Osteoblast (primary cell): ENCODE results near the gene FIBIN. TPM values are rescaled to one million over a fixed set of nuclear protein-coding genes. Genes with fewer than 3 reads are reported as not detected.
"Not testable (repeated sequence)": the region's sequence is repeated elsewhere in the genome, so short reads cannot be mapped to it uniquely, and the experiment has no call there.

Experiments
- DNase-seq: peaks from one replicate; pipeline ENCODE4 v3.0.0; 2011; ENCODE audit warnings: low spot score, mixed read lengths; ENCODE audit not compliant: insufficient read length; ENCODE audit errors: missing footprints
- H2AFZ ChIP-seq: 2 replicates; pipeline ENCODE4 v1.6.0; 2011; ENCODE audit warnings: mild to moderate bottlenecking, low read length
- H3K27ac ChIP-seq: 2 replicates; pipeline ENCODE4 v1.5.1; 2011; ENCODE audit warnings: mild to moderate bottlenecking, low read depth, low read length, moderate library complexity
- H3K27me3 ChIP-seq: 2 replicates; pipeline ENCODE4 v1.6.0; 2012; ENCODE audit warnings: mild to moderate bottlenecking, control low read depth, inconsistent platforms, low read length, moderate library complexity; ENCODE audit not compliant: insufficient read depth
- H3K36me3 ChIP-seq: 2 replicates; pipeline ENCODE4 v1.5.1; 2011; ENCODE audit warnings: mild to moderate bottlenecking, low read length, control low read depth, moderate library complexity; ENCODE audit not compliant: insufficient read depth
- H3K4me1 ChIP-seq: 2 replicates; pipeline ENCODE4 v1.5.1; 2011; ENCODE audit warnings: mild to moderate bottlenecking, low read length, control low read depth, moderate library complexity; ENCODE audit not compliant: insufficient read depth
- H3K4me2 ChIP-seq: 2 replicates; pipeline ENCODE4 v1.6.0; 2011; ENCODE audit warnings: mild to moderate bottlenecking, low read length; ENCODE audit not compliant: insufficient read depth
- H3K4me3 ChIP-seq: fragments of 200-600 bp; sonication (generic); 3 replicates; pipeline ENCODE4 v1.5.1; 2012; ENCODE audit warnings: mild to moderate bottlenecking, low read length, inconsistent platforms; ENCODE audit not compliant: insufficient read depth
- H3K79me2 ChIP-seq: 2 replicates; pipeline ENCODE4 v1.6.0; 2012; ENCODE audit warnings: mild to moderate bottlenecking, low read length, control low read depth, inconsistent platforms; ENCODE audit not compliant: insufficient read depth
- H3K9me3 ChIP-seq: 2 replicates; pipeline ENCODE4 v1.5.1; 2011; ENCODE audit warnings: low read depth, low read length, control low read depth
- H4K20me1 ChIP-seq: 2 replicates; pipeline ENCODE4 v1.6.0; 2012; ENCODE audit warnings: mild to moderate bottlenecking, low read length, control low read depth; ENCODE audit not compliant: insufficient read depth
- CTCF ChIP-seq: IDR thresholded peaks from 2 replicates; pipeline ENCODE4 v1.5.1; 2011; ENCODE audit warnings: mild to moderate bottlenecking, low read depth, low read length, moderate library complexity; ENCODE audit errors: extremely low read depth
- total RNA-seq: library from RNA; depleted of rRNA; stranded (reverse); fragments of >200 nt; gene quantifications from 2 replicates; pipeline ENCODE4 v1.2.3, GENCODE V29; 2012

The FIBIN gene
- total RNA-seq, 1 donor, result 30.0 TPM

- Histone ChIP-seq H3K36me3 (no peaks in the 10 kb centered on the region), H3K27ac (no peak overlapping the region), H3K79me2 (no peaks in the 10 kb centered on the region), H3K4me2 (no peak overlapping the region), H3K27me3 (no peaks in the 10 kb centered on the region), H4K20me1 (no peaks in the 10 kb centered on the region), H3K4me3 (no peak overlapping the region), H3K9me3 (no peaks in the 10 kb centered on the region), H2AFZ (no peak overlapping the region), H3K4me1 (peaks cover 17% of the 10 kb centered on the region)
- no peak for TF ChIP-seq CTCF
- no peak for DNase-seq
Measured at GRCh38 chr11:26971961-26972360, 22.0 kb upstream of the FIBIN start.

GRCh38 chr11:26974069-26974783 lies 19.7 kb upstream of the FIBIN start:
- no peaks in the 10 kb centered on the region for H3K27me3 ChIP-seq
- H3K4me2 ChIP-seq, result no peak overlapping the region
- H3K4me1 ChIP-seq, result peaks cover 17% of the 10 kb centered on the region
- no peak overlapping the region for H3K27ac ChIP-seq
- no peaks in the 10 kb centered on the region for H3K9me3 ChIP-seq
- H4K20me1 ChIP-seq, result no peaks in the 10 kb centered on the region
- no peaks in the 10 kb centered on the region for H3K79me2 ChIP-seq
- peak; percentile 54 for DNase-seq
- no peak overlapping the region for H2AFZ ChIP-seq
- H3K4me3 ChIP-seq, result no peak overlapping the region
- H3K36me3 ChIP-seq, result no peaks in the 10 kb centered on the region
- TF ChIP-seq CTCF, result no peak

- Histone ChIP-seq H3K4me3 (no peak overlapping the region), H3K79me2 (no peaks in the 10 kb centered on the region), H3K36me3 (no peaks in the 10 kb centered on the region), H4K20me1 (no peaks in the 10 kb centered on the region), H3K4me2 (no peak overlapping the region), H3K9me3 (peaks cover 2% of the 10 kb centered on the region), H3K4me1 (peaks cover 17% of the 10 kb centered on the region), H3K27me3 (no peaks in the 10 kb centered on the region), H2AFZ (no peak overlapping the region), H3K27ac (no peak overlapping the region)
- no peak for TF ChIP-seq CTCF
- DNase-seq, result no peak
Measured at GRCh38 chr11:26974996-26975395, 18.9 kb upstream of the FIBIN start.

GRCh38 chr11:26976389-26976788 lies 17.5 kb upstream of the FIBIN start:
- peak overlapping the region; percentile 35 for H3K4me2 ChIP-seq
- TF ChIP-seq CTCF, result no peak
- no peak for DNase-seq
- no peaks in the 10 kb centered on the region for H3K79me2 ChIP-seq
- peaks cover 17% of the 10 kb centered on the region for H3K4me1 ChIP-seq
- H3K27me3 ChIP-seq, result no peaks in the 10 kb centered on the region
- peak overlapping the region; percentile 83 for H2AFZ ChIP-seq
- no peak overlapping the region for H3K4me3 ChIP-seq
- peaks cover 2% of the 10 kb centered on the region for H3K9me3 ChIP-seq
- H3K36me3 ChIP-seq, result no peaks in the 10 kb centered on the region
- H4K20me1 ChIP-seq, result no peaks in the 10 kb centered on the region
- no peak overlapping the region for H3K27ac ChIP-seq

- H3K27me3 ChIP-seq, DNase-seq, H2AFZ ChIP-seq, H3K79me2 ChIP-seq, H3K36me3 ChIP-seq, H3K9me3 ChIP-seq, H3K27ac ChIP-seq, H4K20me1 ChIP-seq, H3K4me3 ChIP-seq, H3K4me2 ChIP-seq: not testable (repeated sequence)
- H3K4me1 ChIP-seq, result peaks cover 17% of the 10 kb centered on the region
Measured at GRCh38 chr11:26977209-26977608, 16.7 kb upstream of the FIBIN start.
